Endothelial cell (in vitro differentiated cells): ENCODE measurements around the gene NFKBIB. TPM values are rescaled to one million over a fixed set of nuclear protein-coding genes. Genes with fewer than 3 reads are reported as not detected.

ENCODE experiments used
- DNase-seq: peaks from one replicate; pipeline ENCODE4 v3.0.0; 2021; ENCODE audit warnings: low spot score
- H3K27ac Mint-ChIP-seq: one replicate; pipeline ENCODE4 v1.8.0; 2021; ENCODE audit warnings: mixed read lengths, inconsistent platforms; ENCODE audit not compliant: unreplicated experiment
- H3K27me3 Mint-ChIP-seq: one replicate; pipeline ENCODE4 v1.8.0; 2021; ENCODE audit warnings: mild to moderate bottlenecking, moderate library complexity, mixed read lengths, inconsistent platforms; ENCODE audit not compliant: unreplicated experiment
- H3K36me3 Mint-ChIP-seq: one replicate; pipeline ENCODE4 v1.8.0; 2021; ENCODE audit warnings: mild to moderate bottlenecking, low read depth, mixed read lengths, inconsistent platforms; ENCODE audit not compliant: unreplicated experiment
- H3K4me1 Mint-ChIP-seq: one replicate; pipeline ENCODE4 v1.8.0; 2021; ENCODE audit warnings: mild to moderate bottlenecking, mixed read lengths, inconsistent platforms; ENCODE audit not compliant: unreplicated experiment
- H3K4me3 Mint-ChIP-seq: one replicate; pipeline ENCODE4 v1.8.0; 2021; ENCODE audit warnings: mild to moderate bottlenecking, mixed read lengths, inconsistent platforms; ENCODE audit not compliant: unreplicated experiment
- H3K9me3 Mint-ChIP-seq: one replicate; pipeline ENCODE4 v1.8.0; 2021; ENCODE audit warnings: mixed read lengths, inconsistent platforms; ENCODE audit not compliant: unreplicated experiment
- long read RNA-seq: library from polyadenylated mRNA; unstranded; transcript quantifications from one replicate; pipeline ENCODE4 v2.0.0, GENCODE V29; 2020; ENCODE audit not compliant: unreplicated experiment
- total RNA-seq: library from RNA; stranded (reverse); fragmentation: NEBNext Ultra II Directional; extraction: Animal tissue kit (Norgen Biotek cat#: 25700); gene quantifications from one replicate; pipeline ENCODE4 v1.2.1, GENCODE V29; 2021; ENCODE audit not compliant: unreplicated experiment
- TF ChIP-seq, protein P1 (sequence below): fragments of 200-600 bp; sonication (generic); IDR thresholded peaks from one replicate; pipeline ENCODE4 v1.5.0; 2021; ENCODE audit warnings: antibody characterized with exemption; ENCODE audit not compliant: unreplicated experiment

The NFKBIB gene, protein sequence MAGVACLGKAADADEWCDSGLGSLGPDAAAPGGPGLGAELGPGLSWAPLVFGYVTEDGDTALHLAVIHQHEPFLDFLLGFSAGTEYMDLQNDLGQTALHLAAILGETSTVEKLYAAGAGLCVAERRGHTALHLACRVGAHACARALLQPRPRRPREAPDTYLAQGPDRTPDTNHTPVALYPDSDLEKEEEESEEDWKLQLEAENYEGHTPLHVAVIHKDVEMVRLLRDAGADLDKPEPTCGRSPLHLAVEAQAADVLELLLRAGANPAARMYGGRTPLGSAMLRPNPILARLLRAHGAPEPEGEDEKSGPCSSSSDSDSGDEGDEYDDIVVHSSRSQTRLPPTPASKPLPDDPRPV
- 16.9 TPM for total RNA-seq
- long read RNA-seq, transcript NFKBIB-204 (5 exons, 1,929 nt), result major isoform, 6 of 7 reads
- long read RNA-seq, partial matches to known transcripts, result 0 of 7 reads
- long read RNA-seq, other reads (novel, unspliced or antisense), result 1 of 7 reads

DNA sequence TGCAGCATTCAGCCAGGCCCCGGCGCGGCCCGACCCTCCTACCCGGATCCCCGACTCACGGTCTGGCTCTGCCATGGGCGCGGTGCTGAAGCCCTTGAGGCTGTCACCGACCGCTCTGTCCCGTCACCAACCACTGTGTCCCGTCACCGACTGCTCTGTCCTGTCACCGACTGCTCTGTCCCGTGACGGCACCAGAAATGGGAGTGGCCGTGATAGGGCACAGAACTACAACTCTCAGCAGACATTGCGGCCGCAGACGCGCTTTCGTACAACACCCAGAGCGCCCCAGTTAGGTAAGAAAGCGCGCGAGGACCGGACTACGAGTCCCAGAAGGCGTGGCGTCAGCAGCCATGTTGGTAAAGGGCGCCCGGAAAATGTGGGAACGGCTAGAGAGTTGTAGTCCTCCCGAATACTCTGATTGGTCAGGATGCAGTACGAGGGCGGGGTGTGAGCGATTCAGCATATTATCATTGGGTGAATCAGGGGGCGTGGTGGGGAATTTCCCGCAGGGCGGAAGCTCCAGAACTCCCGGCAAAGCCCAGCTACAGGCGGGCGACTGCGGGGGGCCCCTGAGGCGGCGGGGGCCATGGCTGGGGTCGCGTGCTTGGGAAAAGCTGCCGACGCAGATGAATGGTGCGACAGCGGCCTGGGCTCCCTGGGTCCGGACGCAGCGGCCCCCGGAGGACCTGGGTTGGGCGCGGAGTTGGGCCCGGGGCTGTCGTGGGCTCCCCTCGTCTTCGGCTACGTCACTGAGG is at the start of gene NFKBIB, which contains the start of gene SIRT2:
Gene NFKBIB, plus strand, starts transcription at position 523 of the 755 bp plus-strand sequence. Its CDS starts 64 bp downstream, at position 587.
Gene SIRT2, minus strand, starts transcription at position 172 of the 755 bp plus-strand sequence. Its CDS starts 97 bp downstream, at position 75.
- Mint-ChIP-seq H3K4me1 (peaks cover 17% of the 10 kb centered on the region), H3K36me3 (peaks cover 6% of the 10 kb centered on the region), H3K27ac (peak within 1 kb of the TSS; percentile 97), H3K9me3 (no peaks in the 10 kb centered on the region), H3K4me3 (peak within 1 kb of the TSS; percentile 89), H3K27me3 (peaks cover 10% of the 10 kb centered on the region)
- TF ChIP-seq, protein P1, sequence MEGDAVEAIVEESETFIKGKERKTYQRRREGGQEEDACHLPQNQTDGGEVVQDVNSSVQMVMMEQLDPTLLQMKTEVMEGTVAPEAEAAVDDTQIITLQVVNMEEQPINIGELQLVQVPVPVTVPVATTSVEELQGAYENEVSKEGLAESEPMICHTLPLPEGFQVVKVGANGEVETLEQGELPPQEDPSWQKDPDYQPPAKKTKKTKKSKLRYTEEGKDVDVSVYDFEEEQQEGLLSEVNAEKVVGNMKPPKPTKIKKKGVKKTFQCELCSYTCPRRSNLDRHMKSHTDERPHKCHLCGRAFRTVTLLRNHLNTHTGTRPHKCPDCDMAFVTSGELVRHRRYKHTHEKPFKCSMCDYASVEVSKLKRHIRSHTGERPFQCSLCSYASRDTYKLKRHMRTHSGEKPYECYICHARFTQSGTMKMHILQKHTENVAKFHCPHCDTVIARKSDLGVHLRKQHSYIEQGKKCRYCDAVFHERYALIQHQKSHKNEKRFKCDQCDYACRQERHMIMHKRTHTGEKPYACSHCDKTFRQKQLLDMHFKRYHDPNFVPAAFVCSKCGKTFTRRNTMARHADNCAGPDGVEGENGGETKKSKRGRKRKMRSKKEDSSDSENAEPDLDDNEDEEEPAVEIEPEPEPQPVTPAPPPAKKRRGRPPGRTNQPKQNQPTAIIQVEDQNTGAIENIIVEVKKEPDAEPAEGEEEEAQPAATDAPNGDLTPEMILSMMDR, result no peak
- DNase-seq, result peak; percentile 95

DNA sequence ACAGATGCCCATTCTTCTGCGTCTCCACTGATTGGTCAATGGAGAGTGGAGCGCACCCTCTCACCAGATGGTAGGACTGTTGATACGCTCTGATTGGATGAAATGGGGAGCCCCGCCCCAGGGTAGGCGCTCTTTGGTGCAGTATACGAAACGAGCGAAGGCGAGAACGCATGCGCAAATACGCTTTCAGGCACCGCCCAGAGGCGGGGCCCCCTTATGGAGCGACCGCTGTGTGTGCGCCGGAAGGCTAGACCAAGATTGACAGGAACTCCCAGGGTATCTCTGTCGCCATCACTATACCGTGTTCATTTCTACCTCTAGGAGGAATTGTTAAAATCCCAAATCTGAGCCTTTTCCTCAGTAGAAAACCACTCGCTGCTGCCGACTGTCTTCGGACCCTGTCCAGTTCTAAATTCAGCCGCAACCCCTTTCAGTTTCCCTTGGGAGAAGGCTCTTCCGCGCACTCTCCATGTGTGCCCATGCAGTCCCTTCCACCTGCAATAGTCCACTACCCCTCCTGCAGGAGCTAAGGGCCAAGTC is 49.3 kb upstream of the NFKBIB start:
- peak; percentile 94 for DNase-seq
- peaks cover 18% of the 10 kb centered on the region for H3K27me3 Mint-ChIP-seq

DNA sequence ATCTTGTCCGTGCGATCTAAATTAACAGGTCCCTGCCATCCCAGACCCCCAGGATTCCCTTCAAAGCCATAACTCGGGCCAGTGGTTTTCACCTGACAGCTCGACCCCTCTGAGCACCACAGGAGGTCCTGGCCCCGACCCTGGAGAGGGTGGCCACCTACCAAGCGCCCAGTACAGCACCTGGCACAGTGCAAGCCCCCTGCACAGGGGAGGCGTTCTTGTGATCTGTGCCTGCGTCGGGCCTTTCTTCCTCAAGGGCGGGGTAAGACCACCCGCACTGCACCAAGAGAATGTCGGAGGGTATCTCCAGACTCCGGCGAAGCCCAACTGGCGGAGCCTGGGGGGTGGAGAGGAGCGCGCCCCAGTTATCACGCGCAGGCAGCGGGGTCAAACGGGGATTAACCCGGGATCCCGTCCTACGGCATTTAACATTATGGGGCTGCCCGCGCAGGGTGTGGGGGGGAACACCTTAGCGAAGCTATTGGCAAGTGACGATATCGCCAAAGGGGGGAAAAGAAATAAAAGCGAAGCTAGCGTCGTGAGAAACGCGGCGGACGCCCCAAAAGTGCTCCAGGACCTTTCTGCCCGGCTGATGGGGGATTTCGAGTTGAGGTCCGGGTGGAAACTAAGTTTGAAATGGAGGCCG is 48.7 kb upstream of the NFKBIB start:
- Mint-ChIP-seq H3K4me1 (peaks cover 35% of the 10 kb centered on the region), H3K9me3 (no peaks in the 10 kb centered on the region), H3K27me3 (peaks cover 18% of the 10 kb centered on the region), H3K4me3 (peak overlapping the region; percentile 95), H3K27ac (peak overlapping the region; percentile 97), H3K36me3 (peaks cover 26% of the 10 kb centered on the region)
- TF ChIP-seq, protein P1, result no peak
- DNase-seq, result peak; percentile 30

More for the DNA sequence above, 49.3 kb upstream of the NFKBIB start:
- no peaks in the 10 kb centered on the region for H3K9me3 Mint-ChIP-seq
- peaks cover 32% of the 10 kb centered on the region for H3K36me3 Mint-ChIP-seq
- peak overlapping the region; percentile 97 for H3K27ac Mint-ChIP-seq
- peak overlapping the region; percentile 95 for H3K4me3 Mint-ChIP-seq
- peaks cover 35% of the 10 kb centered on the region for H3K4me1 Mint-ChIP-seq
- TF ChIP-seq, protein P1, result no peak

DNA sequence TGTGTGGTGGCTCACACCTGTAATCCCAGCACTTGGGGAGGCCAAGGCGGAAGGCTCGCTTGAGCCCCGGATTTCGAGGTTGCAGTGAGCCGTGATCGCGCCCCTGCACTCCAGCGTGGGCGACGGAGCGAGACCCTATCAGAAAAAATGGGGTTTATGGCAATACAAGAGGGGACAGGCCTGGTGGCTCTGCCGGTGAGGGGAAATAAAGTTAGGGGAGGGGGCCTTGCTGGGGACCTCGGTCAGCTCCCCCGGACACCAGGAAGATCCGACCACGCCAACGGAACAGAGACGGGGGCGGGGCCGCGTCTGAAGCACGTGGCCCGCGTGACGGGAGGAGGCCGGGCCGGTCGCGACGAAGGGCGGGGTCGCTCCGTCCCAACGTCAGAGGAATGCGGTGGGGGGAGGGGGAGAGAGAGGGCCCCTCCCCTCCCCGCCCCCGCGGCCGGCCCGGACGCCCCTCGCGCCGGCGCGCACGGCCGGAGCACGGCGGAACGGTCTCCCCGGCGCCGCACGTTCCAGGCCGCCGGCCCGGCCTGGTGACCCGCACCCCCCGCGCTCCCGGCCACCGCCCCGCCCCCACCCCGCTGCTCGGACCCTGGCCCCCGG is 48.0 kb upstream of the NFKBIB start:
- Mint-ChIP-seq H3K4me3 (peak overlapping the region; percentile 95), H3K36me3 (peaks cover 26% of the 10 kb centered on the region), H3K9me3 (peaks cover 3% of the 10 kb centered on the region), H3K27me3 (peaks cover 20% of the 10 kb centered on the region), H3K27ac (peak overlapping the region; percentile 97), H3K4me1 (peaks cover 35% of the 10 kb centered on the region)
- DNase-seq, result peak; percentile 95
- TF ChIP-seq, protein P1, result no peak
